ENCODE data around the gene PROM2.

GRCh38 chr2:95325026-95325425 lies 50.8 kb downstream of the PROM2 start:
- no peak for TF ChIP-seq TAF1 (IDR thresholded peaks at IDR 0.05; ENCODE audit: low read depth)
- no peak for TF ChIP-seq FOXM1 (IDR thresholded peaks at IDR 0.05; ENCODE audit: borderline replicate concordance, low read depth)
- TF ChIP-seq REST (IDR thresholded peaks at IDR 0.05; ENCODE audit: low read depth), result no peak
- TF ChIP-seq RAD21 (IDR thresholded peaks at IDR 0.05; ENCODE audit: low read depth), result no peak
- no peak for TF ChIP-seq EP300 (IDR thresholded peaks at IDR 0.05; ENCODE audit: borderline replicate concordance)
- TF ChIP-seq YY1 (IDR thresholded peaks at IDR 0.05; ENCODE audit: low read depth), result no peak
- no peak for TF ChIP-seq MAX (IDR thresholded peaks at IDR 0.05)
- no peak for TF ChIP-seq EGR1 (IDR thresholded peaks at IDR 0.05)
- TF ChIP-seq CEBPB (IDR thresholded peaks at IDR 0.05), result no peak
- no peak for TF ChIP-seq USF1 (IDR thresholded peaks at IDR 0.05)
